H1 (cell line): ENCODE measurements around the gene DISC1. TPM values are rescaled to one million over a fixed set of nuclear protein-coding genes. Genes with fewer than 3 reads are reported as not detected.

Experiments used
- BCL11A ChIP-seq, 2 experiments: IDR thresholded peaks; one replicate each; pipeline ENCODE4 v1.6.1; 2011; ENCODE audit warnings: low read depth in 2 of 2, low read length in 2 of 2, mild to moderate bottlenecking in 2 of 2
- EGR1 ChIP-seq: IDR thresholded peaks from 2 replicates; pipeline ENCODE4 v1.6.1; 2011; ENCODE audit warnings: low read depth, low read length, borderline replicate concordance
- NANOG ChIP-seq: IDR thresholded peaks from 2 replicates; pipeline ENCODE4 v1.6.1; 2011; ENCODE audit warnings: low read length, low read depth, mild to moderate bottlenecking, inconsistent platforms; ENCODE audit not compliant: insufficient read depth, poor library complexity, severe bottlenecking
- POLR2A ChIP-seq, 2 experiments: IDR thresholded peaks; 1 replicate in 1 of 2; 2 replicates in 1 of 2; pipeline ENCODE4 v1.6.1; 2011; ENCODE audit warnings: low read depth in 2 of 2, low read length in 2 of 2, mild to moderate bottlenecking in 2 of 2; ENCODE audit errors: control extremely low read depth in 1 of 2
- RAD21 ChIP-seq, 2 experiments: IDR thresholded peaks in 1 of 2; conservative IDR thresholded peaks in 1 of 2; 2 replicates each; pipeline ENCODE4 v1.6.1; 2011; ENCODE audit warnings: low read depth in 2 of 2, low read length in 2 of 2, improper control_type of control experiment in 1 of 2, inconsistent platforms in 1 of 2, mild to moderate bottlenecking in 1 of 2, moderate library complexity in 1 of 2
- SAP30 ChIP-seq: fragments of 300-600 bp; sonication (generic); IDR thresholded peaks from 2 replicates; pipeline ENCODE4 v1.7.1; 2012; ENCODE audit warnings: low read length, moderate library complexity, mild to moderate bottlenecking, inconsistent platforms; ENCODE audit not compliant: insufficient read depth, insufficient replicate concordance
- polyA plus RNA-seq, 7 experiments: library from polyadenylated mRNA; depleted of rRNA in 3 of 7; stranded (reverse) in 5 of 7; unstranded in 2 of 7; fragments of >200 nt in 5 of 7; fragments of 200-250 nt in 2 of 7; gene quantifications; 1 replicate in 5 of 7; 2 replicates in 1 of 7; 4 replicates in 1 of 7; pipeline versions ENCODE4 v1.2.1 to v1.2.3, GENCODE V29; 2011 to 2013; ENCODE audit warnings: missing spikeins in 2 of 7, mixed read lengths in 2 of 7
- total RNA-seq: library from RNA; stranded (reverse); fragmentation: NEBNext Ultra II Directional; extraction: Animal tissue kit (Norgen Biotek cat#: 25700); gene quantifications from 2 replicates; pipeline ENCODE4 v1.2.1, GENCODE V29; 2021

Gene DISC1
- total and polyA plus RNA-seq, 2 of the 8 experiments (the other 6 are each of a cell fraction or from before 2014, with no cell fraction given): 1.1 to 3.5 TPM

DNA sequence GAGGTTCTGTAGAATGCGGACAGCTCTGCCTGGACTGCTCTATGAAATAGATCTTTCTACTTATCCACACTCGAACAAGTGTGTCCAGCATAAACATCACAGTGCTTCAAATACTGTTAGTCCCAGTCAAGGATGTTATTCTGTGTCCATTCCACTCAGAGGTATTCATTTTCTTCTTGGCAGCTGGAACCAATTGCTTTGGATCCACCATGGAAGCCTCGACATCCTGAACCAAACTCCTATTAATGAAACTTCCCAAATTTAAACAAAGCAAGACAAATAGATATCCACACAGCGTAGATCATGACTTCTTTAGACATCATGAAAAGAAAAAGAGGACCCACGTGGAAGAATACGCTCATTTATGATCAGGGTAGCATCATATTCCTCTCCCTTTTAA lies 95.8 kb downstream of the DISC1 start (continued):
- TF ChIP-seq RAD21 (IDR thresholded peaks at IDR 0.05 in 1 of 2, conservative IDR thresholded peaks at IDR 0.05 in 1 of 2; ENCODE audit: low read depth in 2 of 2, low read length in 2 of 2) (no peak), EGR1 (no peak), BCL11A (IDR thresholded peaks at IDR 0.05; ENCODE audit: low read depth in 2 of 2, low read length in 2 of 2) (no peak), POLR2A (IDR thresholded peaks at IDR 0.05; ENCODE audit: control extremely low read depth in 1 of 2, low read depth in 2 of 2, low read length in 2 of 2) (no peak), SAP30 (no peak), NANOG (no peak)
- TF ChIP-seq, all 59 proteins: peak for 0
